D341Med (cell line): ENCODE data around the gene NNMT.

Experiments
- DNase-seq: peaks from one replicate; pipeline ENCODE4 v3.0.0; 2012; ENCODE audit warnings: low spot score

Gene NNMT

DNA sequence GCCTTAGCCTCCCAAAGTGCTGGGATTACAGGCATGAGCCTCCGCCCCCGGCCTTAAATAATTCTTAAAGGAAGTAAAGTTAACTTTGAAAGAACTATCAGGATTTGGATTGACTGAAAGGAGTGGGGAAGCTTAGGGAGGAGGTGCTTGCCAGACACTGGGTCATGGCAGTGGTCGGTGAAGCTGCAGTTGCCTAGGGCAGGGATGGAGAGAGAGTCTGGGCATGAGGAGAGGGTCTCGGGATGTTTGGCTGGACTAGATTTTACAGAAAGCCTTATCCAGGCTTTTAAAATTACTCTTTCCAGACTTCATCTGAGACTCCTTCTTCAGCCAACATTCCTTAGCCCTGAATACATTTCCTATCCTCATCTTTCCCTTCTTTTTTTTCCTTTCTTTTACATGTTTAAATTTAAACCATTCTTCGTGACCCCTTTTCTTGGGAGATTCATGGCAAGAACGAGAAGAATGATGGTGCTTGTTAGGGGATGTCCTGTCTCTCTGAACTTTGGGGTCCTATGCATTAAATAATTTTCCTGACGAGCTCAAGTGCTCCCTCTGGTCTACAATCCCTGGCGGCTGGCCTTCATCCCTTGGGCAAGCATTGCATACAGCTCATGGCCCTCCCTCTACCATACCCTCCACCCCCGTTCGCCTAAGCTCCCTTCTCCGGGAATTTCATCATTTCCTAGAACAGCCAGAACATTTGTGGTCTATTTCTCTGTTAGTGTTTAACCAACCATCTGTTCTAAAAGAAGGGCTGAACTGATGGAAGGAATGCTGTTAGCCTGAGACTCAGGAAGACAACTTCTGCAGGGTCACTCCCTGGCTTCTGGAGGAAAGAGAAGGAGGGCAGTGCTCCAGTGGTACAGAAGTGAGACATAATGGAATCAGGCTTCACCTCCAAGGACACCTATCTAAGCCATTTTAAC lies at the start of gene NNMT:
NNMT (plus strand) TSS at position 724 of the 929 bp plus-strand sequence; CDS start at position 882, 158 bp downstream.
- no peak for DNase-seq

DNA sequence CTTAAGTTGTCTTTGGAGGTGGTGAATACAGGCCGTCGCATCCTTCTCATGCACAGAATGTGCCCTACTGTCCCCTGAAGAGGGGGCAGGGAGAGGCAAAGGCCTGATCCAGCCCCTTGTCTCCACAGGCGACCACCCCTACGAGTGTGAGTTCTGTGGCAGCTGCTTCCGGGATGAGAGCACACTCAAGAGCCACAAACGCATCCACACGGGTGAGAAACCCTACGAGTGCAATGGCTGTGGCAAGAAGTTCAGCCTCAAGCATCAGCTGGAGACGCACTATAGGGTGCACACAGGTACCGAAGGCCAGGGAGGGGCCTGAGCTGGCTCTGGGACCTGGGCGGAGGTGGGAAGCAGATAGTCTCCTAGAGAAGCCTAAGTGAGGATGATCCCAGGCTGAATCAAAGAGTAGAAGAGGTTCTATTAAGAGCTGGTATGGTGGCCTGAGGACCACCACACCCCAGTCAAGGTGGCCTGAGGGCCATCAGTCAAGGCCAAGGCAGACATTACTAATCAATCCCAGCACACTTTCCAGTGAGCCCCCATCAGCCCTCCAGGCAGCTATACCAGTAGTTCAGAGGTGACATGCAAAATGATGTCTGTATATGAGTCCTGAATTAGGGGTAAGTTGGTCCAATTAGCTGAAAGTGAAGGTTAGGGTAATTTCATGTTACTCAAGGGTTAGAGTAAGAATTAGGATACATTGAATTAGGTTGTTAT lies 49.0 kb upstream of the NNMT start:
- no peak for DNase-seq

DNA sequence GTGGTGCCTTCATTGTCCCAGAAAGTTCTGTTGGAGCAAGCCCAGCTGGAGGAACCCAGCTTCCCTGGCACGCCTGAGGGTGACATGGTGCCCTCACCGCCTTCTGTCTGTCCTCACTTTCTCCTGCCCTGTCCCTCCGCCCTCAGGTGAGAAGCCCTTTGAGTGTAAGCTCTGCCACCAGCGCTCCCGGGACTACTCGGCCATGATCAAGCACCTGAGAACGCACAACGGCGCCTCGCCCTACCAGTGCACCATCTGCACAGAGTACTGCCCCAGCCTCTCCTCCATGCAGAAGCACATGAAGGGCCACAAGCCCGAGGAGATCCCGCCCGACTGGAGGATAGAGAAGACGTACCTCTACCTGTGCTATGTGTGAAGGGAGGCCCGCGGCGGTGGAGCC lies 46.0 kb upstream of the NNMT start:
- no peak for DNase-seq

DNA sequence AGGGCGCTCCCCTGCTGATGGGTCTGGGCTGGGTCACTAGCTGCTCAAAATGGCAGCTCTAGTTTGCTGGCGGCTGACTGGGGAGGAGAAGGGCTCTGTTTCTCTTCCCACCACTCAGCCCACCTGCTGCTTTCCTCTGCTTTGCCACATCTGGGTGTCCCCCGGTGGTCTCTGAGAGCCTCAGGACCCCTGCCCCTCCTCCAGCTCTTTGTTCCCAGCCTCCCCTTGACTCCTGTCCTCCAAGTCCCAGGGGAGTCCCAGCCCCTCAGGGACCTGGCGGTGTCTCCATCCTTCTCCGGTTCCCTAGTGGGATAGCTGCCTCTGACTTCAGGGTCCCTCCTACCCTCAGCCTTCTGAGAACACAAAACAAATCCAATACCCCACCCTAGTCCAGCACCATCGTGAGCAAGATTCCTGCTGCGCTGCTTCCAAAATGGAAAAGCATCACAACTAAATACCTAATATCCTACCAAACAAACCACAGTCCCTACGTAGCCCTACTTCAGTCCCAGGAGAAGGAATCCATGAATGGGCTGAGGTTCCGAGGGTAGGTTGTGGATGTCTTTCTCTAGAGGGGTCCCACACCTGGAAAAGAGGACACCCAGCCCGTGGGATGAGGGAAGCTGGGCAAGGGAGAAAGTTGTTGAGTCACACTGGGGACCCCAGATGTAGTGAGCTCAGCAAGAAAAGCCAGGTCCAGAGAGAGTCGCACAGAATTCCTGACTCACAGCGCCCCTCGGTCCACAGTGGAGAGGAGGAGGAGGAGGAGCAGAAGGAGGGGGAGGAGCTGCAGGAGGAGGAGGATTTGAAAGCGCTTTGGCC lies 45.0 kb upstream of the NNMT start:
- DNase-seq, result no peak

DNA sequence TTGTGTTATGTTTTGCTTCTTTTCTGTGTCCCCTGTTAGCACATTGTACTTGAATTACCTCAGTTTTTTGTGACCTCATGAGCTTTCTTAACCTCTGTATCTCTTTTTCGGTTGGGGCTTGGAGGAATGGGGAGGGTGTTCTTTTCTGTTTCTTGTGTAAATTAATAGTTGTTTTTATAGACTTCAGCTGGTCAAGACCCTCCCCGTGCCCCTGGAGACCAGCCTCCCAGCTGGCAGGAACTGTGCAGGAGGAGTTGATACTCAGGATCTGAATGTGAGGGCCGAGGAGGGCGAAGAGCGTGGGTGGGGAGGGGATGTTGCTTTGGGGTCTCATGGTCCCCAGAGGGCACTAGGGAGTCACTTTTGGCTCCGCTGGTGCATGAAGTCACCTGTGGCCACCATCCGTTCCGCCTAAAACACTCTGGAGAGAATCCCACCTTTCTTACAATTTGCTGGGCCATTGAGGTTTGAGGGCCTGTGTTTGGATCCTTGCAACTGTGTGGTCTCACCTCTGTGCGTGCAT lies 44.3 kb upstream of the NNMT start:
- no peak for DNase-seq

DNA sequence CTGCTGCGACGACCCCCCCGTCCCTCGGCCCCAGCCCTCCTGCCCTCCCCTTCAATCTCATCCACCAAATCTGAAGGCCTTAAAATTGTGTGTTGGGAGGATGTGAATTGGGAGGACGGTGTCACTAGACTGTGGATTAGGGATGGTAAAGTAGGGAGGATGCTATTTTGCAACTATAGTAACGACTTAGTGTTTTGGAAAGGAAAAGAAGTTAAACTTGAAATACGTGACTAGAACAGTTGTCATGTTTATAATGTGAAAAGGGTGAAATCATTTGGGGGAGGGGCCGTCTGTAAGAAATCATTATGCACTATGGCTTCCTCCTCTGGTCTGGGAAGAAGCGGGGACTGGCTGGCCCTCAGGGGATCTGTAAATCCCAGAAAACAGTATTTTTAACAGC lies 43.4 kb upstream of the NNMT start:
- DNase-seq, result no peak

DNA sequence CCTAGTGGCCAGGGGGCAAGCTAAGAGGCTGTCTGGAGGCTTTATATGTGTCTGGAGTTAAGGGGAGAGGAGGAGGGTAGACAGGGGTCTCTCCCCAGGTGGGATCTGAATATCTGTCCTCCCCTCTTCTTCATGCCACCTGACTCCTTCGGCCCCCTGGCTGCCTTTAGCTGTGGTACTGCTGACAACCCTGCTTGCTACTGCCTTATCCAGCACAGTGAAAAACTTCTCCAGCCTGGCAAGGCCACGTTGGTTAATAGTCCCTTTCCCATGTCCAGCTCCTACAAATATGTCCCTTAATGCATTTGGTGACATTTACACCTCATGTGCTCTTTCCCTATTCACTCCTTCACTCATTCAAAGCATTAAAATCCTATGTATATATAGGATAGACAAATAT lies 42.4 kb upstream of the NNMT start:
- no peak for DNase-seq

DNA sequence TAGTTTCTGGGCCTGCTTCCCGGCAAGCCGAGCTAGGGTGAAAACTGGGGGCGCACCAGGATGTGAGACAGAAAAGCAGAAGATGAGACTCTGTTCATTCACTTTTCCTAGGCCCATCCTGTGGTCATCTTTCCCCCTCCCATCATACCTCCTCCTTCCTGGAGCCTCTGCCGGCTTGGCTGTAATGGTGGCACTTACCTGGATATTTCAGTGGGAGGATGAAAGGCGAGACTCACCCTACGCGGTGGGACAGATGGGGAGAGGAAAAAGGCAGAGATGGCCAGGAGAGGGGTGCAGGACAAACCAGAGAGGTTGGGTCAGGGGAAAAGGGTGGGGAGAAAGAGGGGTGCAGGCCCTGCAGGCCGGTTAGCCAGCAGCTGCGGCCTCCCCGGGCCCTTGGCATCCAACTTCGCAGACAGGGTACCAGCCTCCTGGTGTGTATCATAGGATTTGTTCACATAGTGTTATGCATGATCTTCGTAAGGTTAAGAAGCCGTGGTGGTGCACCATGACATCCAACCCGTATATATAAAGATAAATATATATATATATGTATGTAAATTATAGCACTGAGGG lies 41.5 kb upstream of the NNMT start:
- no peak for DNase-seq

DNA sequence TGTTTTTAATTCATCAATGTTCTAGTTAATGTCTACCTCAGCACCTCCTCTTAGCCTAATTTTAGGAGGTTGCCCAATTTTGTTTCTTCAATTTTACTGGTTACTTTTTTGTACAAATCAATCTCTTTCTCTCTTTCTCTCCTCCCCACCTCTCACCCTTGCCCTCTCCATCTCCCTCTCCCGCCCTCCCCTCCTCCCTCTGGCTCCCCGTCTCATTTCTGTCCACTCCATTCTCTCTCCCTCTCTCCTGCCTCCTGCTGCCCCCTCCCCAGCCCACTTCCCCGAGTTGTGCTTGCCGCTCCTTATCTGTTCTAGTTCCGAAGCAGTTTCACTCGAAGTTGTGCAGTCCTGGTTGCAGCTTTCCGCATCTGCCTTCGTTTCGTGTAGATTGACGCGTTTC lies 40.9 kb upstream of the NNMT start:
- no peak for DNase-seq

DNA sequence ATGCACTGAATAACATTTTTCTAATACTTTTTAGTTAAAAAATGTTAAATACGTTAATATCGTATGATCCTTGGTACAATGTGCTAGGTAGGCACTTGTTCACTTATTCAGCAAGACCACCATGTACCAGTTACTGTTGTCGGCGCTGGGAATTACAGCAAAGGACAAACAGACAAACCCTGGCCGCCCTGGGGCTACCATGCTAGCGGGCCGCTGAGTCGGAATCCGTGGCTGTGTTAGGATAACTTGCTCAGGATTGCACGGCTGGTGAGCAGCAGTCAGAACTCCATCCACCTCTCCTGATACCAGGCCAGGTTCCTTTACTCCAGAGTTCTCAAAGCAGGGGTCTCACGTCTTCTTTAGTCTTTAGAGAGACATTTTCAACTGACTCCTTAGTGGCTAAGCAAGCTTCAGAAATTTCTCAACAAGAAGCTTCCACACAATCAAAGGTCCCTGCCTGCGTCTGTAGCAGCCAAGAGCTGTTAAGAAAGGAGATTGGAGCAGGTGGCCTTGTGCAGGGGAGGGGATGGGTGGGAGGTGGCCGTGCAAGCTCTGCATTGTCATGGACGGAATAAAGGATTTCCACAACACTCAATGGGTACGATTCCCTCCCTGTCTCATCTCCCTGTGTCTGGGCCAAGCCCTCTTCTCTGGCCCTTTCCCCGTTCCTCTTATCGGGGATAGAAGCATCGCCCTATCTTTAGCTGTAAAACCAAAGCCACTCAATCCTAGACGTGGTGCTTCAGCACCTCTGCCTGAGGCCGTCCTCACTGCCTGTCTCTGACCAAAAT lies 39.8 kb upstream of the NNMT start:
- no peak for DNase-seq

DNA sequence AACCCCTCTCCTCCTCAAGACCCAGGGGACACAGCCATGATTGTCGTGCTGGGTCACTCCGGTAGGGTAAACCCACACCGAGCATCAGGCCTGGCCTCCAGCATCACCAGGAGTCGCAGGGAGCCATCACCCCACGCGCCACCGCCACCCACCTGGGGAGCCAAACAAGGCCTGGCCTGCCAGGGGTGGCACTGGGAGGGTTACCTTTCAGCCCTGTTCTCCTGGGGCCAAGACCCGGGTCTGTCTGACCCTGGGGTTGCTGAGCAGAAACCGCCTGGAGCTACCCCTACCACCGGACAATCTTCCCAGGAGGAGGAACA lies 39.3 kb upstream of the NNMT start:
- no peak for DNase-seq

DNA sequence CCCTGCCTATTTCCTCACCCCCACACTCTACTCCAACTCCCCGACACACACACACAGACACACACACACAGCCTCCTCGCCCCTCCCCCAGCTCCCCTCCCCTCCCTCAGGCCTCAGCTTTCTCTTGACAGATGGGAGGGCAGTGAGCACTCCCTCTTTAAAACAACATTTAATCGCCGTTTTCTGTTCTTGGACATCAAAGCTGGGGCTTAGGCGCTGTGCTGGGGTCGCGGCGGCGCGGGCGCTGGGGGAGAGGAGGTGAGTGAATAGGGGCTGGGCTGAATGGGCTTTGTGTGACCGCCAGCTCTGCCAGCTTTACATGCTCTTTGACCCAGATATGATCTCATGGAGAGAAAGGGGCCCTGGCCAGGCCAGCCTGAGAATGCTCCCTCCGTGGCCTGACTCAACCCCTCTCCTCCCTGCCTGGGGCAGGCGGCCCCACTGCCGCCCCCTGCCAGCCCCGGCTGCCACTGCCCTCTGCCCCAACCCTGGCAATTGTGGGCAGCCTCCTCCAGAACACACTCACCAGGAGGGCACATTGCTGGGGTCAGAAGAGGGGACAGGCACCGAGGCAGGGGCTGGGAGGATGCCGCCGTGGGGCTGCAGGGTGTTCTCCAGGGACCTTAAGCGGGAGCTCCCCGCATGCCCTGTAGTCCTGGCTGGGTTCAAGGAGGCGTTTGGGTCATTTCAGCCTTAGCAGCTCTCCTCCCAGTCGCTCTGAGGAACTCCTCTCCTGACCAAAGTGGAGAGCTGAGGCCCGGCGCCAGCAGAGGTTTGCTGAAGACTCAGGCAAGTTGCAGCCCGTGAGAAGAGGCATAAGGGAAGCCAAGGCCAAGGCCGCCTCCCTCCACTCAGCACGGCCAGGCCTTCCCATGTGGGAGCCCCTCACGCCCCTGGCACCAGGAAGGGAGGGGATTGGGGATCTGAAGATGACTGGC lies 38.3 kb upstream of the NNMT start:
- DNase-seq, result no peak

DNA sequence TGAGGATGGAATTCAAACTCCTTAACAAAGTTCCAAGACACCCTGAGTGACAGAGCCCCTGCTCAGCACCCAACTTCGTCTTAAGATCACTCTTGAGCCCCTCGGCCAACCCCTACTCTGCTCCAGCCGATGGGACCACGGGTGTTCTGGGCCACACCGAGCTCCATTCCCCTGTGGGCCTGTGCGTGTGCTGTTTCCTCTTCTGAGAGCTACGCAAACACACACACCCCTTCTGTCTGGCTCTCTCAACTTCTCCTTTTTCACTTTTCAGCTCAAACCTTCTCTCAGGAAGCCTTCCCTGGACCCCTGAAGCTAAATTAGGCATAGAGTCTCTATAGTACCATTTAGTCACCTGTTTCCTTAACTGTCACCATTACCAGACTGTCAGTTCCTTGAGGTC lies 37.5 kb upstream of the NNMT start:
- no peak for DNase-seq

DNA sequence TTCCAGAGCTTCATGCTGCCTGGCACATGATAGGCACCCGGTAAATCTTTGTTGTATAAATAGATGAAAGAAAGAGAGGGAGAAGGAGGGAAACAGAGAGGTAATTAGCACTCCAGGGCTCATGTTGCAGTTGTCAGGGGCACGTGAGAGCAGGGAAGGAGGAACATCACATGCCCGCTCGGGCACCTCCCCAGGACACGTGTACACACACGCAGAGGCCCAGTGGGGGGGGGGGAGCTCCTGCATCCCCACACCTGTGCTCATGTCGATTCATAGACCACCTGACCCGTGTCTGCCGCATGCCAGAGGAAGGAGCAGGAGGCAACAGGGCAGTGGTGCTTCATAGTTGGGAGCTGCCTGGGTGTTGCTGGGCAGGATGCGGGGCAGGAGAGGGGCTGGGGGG lies 37.1 kb upstream of the NNMT start:
- DNase-seq, result no peak

DNA sequence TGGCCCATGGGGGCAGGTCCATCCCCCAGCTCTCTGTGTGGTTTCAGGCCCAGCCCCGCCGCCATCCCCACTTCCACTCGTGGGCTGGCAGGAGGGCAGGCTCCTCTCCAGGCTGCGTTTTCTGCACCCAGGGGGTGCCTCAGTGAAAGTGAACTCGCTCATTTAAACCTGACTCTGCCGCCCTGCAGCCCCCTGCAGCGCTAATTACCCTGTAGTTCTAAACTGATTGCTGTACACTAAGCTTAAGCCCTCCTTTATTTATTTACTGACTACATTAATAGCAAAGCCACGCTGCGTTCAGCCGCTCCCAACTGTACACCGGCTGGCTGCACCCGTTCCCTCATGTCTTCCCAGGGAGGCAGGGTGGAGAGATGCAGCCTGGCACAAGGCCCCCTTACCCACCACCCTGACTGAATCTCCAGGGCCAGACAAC lies 36.6 kb upstream of the NNMT start:
- DNase-seq, result no peak

DNA sequence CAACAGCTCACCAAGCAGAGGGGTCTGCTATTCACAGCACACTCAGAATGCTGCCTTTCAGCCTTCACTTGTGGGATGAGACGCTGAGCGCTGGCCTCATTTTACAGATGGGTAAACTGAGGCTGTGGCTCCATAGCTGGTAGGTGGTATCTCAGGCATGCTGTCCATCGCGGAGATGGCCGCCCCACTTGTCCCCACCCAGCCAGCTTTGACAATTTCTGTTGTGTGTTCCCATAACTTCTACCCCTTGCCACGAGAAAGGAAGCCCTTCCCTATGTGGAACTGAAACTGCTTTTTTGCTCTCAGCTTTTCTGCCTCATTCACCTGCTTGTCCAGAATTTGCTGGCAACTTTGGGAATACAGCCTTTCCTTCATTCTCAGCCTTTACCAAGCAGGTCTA lies 36.1 kb upstream of the NNMT start:
- no peak for DNase-seq

DNA sequence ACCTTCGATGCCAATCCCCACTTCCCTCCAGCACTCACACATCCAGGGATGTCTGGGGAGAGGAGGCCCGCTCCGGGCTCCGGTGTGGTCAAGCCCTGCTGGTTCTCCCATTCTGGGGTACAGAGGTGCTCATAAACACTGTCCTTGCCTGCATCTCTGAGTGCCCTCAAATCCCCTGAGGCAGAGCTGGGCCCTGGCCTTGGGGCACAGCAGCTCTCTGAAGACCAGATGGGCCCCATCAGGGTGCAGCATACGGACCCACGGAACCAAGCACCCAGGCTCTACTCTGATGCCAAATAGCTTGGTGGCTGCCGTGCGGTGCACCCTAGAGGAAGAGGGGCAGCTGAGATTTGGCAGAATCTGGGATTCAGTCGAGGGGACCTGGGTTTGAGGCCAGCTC lies 35.7 kb upstream of the NNMT start:
- DNase-seq, result no peak

DNA sequence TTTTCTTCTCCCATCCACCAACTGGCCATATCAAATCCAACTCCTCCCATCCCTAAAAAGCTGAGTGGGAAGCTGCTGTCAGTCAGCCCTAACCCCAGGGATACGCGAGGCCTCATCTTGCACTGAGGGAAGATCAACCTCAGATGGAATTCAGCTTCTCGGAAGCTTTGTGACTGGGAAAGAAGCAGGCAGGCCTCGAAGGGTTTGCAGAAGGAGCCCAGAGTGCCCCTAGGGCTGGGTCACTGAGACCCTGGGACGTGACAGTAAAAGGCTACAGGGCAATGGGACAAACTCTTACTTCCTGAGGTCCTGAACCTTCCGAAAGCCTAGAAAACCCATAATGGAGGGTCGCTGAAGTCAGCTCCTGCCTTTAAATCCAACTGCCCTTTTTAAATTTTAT lies 34.4 kb upstream of the NNMT start:
- DNase-seq, result no peak

DNA sequence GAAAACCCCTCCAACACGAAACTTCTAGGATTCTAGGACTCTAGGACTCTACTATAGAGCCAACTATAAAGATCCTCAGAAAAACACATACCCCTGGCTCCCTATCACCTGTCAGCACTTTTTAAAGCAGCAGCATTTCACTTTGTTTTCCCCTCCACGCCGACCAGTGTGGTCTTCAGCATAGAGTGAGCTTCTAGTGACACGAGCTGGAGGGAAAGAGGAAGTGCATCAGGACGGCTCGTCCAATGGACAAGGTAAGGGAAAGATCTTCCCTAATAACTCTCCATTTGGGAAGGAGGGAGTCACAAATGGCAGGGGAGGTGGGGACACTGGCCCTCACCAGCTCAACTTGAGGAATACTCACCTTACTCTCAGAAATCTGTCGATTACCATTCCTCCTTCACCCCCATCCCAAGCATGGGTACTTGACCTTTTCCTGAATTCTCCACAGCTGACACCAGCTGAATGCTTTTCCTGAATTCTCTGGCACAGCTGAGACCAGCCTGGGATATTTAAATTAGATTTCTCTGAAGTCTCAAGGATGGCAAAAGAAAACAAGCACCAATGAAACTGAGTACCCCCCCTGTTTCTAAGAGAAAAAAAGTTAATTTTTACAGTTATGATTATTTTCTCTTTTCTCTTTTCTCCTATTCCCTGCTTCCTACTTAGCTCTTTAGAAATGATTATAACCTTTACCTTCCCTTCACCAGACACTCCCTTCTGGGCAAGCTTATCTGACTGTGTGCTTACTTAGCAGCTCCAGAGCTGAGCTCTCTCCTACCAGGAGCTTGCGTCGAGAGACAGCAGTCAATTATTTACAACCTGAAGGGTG lies 33.3 kb upstream of the NNMT start:
- peak; percentile 64 for DNase-seq
